Gastroesophageal sphincter (tissue), 4 donors: Measurements from ENCODE around the gene KIDINS220. TPM values are rescaled to one million over a fixed set of nuclear protein-coding genes. Genes with fewer than 3 reads are reported as not detected.

ENCODE experiments used
- ATAC-seq: fragments of 150-250 bp; one replicate; pipeline ENCODE4 v1.9.1; 2016; ENCODE audit warnings: mild to moderate bottlenecking, moderate library complexity
- H3K27ac ChIP-seq, 4 donors: fragments of 200-600 bp; sonication (generic) in 3 of 4; 1 replicate in 3 of 4; 2 replicates in 1 of 4; pipeline ENCODE4 v1.5.1; 2016 to 2019
- H3K27me3 ChIP-seq: fragments of 200-600 bp; sonication (generic); one replicate; pipeline ENCODE4 v1.5.1; 2019
- H3K36me3 ChIP-seq, 2 donors: fragments of 200-600 bp; sonication (generic); one replicate each; pipeline ENCODE4 v1.5.1; 2019; ENCODE audit warnings: control low read depth in 1 of 2
- H3K4me1 ChIP-seq, 3 donors: fragments of 200-600 bp; sonication (generic); 1 replicate in 2 of 3; 2 replicates in 1 of 3; pipeline ENCODE4 v1.5.1; 2016 to 2019; ENCODE audit warnings: control low read depth in 2 of 3
- H3K4me3 ChIP-seq, 2 donors: fragments of 200-600 bp; sonication (generic); one replicate each; pipeline ENCODE4 v1.5.1; 2019; ENCODE audit warnings: mild to moderate bottlenecking in 1 of 2, moderate library complexity in 1 of 2
- H3K9me3 ChIP-seq, 3 donors: fragments of 200-600 bp; sonication (generic); one replicate each; pipeline ENCODE4 v1.5.1; 2017 to 2019; ENCODE audit warnings: control low read depth in 2 of 3
- EP300 ChIP-seq: sonication (generic); formaldehyde crosslinking; IDR thresholded peaks from one replicate; pipeline ENCODE4 v1.6.1; 2017; ENCODE audit warnings: antibody characterized with exemption, mild to moderate bottlenecking
- POLR2A ChIP-seq, 2 donors: fragments of 450-650 bp; IDR thresholded peaks; one replicate each; pipeline ENCODE4 v1.6.1; 2017; ENCODE audit warnings: antibody characterized with exemption in 2 of 2, mild to moderate bottlenecking in 2 of 2, moderate library complexity in 1 of 2
- POLR2AphosphoS5 ChIP-seq: sonication (generic); formaldehyde crosslinking; IDR thresholded peaks from one replicate; pipeline ENCODE4 v1.6.1; 2017; ENCODE audit warnings: antibody characterized with exemption
- WGBS, 2 donors: methylation state at CpG; one replicate each; pipeline ENCODE4 v1.1.5; 2018; ENCODE audit warnings: low coverage in 1 of 2; 5-methylcytosine and 5-hydroxymethylcytosine counted together
- total RNA-seq, 4 donors: library from RNA; depleted of rRNA; stranded (reverse); fragments of >200 nt; gene quantifications; one replicate each; pipeline ENCODE4 v1.1.0, GENCODE V29; 2016
- TF ChIP-seq, protein P1 (sequence below), 4 experiments: fragments of 200-600 bp in 2 of 4; fragments of 450-650 bp in 2 of 4; sonication (generic) in 1 of 4; IDR thresholded peaks; one replicate each; pipeline ENCODE4 v1.5.1; 2017 to 2019; ENCODE audit warnings: antibody characterized with exemption in 4 of 4, mild to moderate bottlenecking in 2 of 4, moderate library complexity in 2 of 4

Gene KIDINS220
- total RNA-seq, 4 donors from 2014 or later = 73.3 to 122 (median 88.9) TPM

DNA sequence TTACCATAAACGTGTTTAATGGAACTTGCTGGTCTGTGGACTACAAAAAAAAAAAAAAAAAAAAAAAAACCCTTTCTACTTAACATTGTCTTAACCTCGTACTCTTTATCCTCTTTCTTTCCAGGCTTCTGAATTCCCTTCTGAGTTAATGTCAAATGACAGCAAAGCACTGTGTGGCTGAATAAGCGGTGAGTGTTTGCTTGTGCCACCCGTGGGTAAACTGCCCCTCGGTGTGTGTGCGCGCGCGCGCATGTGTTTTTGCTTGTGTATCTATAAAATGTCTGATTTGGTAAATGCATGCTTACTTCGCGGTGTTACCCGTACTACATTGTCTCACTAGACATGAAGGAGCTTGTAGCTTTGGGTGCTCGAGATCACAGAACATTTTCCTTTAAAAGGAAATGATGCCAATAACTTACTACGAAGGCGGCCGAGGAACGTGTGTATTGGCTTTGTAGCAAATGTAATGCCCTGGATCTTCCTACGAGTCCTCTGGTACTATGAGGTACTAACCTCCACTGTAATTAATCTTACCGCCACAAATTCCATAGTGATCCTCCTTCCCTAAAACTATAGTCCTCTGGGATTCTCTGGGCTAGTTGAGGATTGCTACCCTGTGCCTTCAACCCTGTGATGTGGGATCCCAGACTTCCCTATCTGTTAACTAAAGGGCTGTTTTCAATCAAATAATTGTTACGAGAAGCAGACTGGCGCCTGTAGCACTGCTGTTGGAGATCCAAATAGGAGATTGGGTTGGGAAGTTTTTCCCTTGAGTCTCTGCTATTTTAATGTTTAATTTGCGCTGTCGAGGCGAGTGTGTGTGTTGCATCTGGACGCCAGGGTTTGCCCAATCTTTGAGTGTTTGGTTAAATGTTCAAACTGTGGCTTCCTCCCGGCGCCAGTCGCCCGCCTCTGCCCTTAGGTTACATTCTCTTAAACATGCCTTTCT is 154.4 kb downstream of the KIDINS220 start:
- Histone ChIP-seq H3K36me3 (no peaks in the 10 kb centered on the region), H3K4me1 (peaks cover 0 to 53% (median 10%) of the 10 kb centered on the region in 3 donors), H3K9me3 (no peaks in the 10 kb centered on the region), H3K27ac (peak overlapping the region; percentile 81 to 99 (median 96)), H3K4me3 (peak overlapping the region; percentile 83 to 89), H3K27me3 (no peaks in the 10 kb centered on the region)
- TF ChIP-seq POLR2AphosphoS5 = peak; percentile 3
- TF ChIP-seq, protein P1, sequence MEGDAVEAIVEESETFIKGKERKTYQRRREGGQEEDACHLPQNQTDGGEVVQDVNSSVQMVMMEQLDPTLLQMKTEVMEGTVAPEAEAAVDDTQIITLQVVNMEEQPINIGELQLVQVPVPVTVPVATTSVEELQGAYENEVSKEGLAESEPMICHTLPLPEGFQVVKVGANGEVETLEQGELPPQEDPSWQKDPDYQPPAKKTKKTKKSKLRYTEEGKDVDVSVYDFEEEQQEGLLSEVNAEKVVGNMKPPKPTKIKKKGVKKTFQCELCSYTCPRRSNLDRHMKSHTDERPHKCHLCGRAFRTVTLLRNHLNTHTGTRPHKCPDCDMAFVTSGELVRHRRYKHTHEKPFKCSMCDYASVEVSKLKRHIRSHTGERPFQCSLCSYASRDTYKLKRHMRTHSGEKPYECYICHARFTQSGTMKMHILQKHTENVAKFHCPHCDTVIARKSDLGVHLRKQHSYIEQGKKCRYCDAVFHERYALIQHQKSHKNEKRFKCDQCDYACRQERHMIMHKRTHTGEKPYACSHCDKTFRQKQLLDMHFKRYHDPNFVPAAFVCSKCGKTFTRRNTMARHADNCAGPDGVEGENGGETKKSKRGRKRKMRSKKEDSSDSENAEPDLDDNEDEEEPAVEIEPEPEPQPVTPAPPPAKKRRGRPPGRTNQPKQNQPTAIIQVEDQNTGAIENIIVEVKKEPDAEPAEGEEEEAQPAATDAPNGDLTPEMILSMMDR (IDR thresholded peaks at IDR 0.05) = peak in 3 of 4 experiments; percentile 9 to 31 (median 25)
- peak in 1 of 2 donors; percentile 5 for TF ChIP-seq POLR2A (IDR thresholded peaks at IDR 0.05)
- no peak for TF ChIP-seq EP300
- ATAC-seq = no peak
- WGBS, 2 donors = 1 to 2% methylated on average over 23 to 26 of the region's 30 CpGs

DNA sequence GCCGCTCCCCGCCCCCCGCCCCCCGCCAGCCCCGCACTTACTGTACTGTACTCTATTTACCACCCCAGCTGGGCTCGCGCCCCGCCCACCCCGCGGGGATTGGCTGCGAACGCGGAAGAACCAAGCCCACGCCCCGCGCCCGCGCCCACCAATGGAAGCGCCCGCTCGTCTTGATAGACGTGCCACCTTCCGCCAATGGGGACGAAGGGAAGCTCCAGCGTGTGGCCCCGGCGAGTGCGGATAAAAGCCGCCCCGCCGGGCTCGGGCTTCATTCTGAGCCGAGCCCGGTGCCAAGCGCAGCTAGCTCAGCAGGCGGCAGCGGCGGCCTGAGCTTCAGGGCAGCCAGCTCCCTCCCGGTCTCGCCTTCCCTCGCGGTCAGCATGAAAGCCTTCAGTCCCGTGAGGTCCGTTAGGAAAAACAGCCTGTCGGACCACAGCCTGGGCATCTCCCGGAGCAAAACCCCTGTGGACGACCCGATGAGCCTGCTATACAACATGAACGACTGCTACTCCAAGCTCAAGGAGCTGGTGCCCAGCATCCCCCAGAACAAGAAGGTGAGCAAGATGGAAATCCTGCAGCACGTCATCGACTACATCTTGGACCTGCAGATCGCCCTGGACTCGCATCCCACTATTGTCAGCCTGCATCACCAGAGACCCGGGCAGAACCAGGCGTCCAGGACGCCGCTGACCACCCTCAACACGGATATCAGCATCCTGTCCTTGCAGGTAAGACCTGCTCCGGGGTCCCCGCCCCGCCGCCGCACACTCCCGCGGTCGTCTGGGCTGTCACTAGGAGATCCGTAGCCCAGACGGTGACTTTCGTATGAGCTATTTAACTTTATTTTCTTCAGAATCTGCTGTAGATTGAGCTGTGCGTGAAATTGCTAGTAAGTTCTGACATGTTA is 155.4 kb downstream of the KIDINS220 start, which contains the start of gene ID2:
Gene ID2, plus strand, starts transcription at position 271 of the 907 bp plus-strand sequence. Its CDS starts 110 bp downstream, at position 381.
- Histone ChIP-seq H3K9me3 (no peaks in the 10 kb centered on the region), H3K4me1 (peaks cover 0 to 62% (median 14%) of the 10 kb centered on the region in 3 donors), H3K4me3 (peak within 1 kb of the TSS; percentile 83 to 89), H3K27me3 (no peaks in the 10 kb centered on the region), H3K27ac (peak within 1 kb of the TSS; percentile 92 to 99 (median 97)), H3K36me3 (no peaks in the 10 kb centered on the region)
- TF ChIP-seq, protein P1 (IDR thresholded peaks at IDR 0.05) = peak in 1 of 4 experiments; percentile 18
- TF ChIP-seq POLR2A (IDR thresholded peaks at IDR 0.05) = peak; percentile 100
- no peak for TF ChIP-seq EP300
- peak; percentile 100 for TF ChIP-seq POLR2AphosphoS5
- 0 to 1% methylated on average over 18 to 25 of the region's 70 CpGs for WGBS, 2 donors
- peak; percentile 84 for ATAC-seq

DNA sequence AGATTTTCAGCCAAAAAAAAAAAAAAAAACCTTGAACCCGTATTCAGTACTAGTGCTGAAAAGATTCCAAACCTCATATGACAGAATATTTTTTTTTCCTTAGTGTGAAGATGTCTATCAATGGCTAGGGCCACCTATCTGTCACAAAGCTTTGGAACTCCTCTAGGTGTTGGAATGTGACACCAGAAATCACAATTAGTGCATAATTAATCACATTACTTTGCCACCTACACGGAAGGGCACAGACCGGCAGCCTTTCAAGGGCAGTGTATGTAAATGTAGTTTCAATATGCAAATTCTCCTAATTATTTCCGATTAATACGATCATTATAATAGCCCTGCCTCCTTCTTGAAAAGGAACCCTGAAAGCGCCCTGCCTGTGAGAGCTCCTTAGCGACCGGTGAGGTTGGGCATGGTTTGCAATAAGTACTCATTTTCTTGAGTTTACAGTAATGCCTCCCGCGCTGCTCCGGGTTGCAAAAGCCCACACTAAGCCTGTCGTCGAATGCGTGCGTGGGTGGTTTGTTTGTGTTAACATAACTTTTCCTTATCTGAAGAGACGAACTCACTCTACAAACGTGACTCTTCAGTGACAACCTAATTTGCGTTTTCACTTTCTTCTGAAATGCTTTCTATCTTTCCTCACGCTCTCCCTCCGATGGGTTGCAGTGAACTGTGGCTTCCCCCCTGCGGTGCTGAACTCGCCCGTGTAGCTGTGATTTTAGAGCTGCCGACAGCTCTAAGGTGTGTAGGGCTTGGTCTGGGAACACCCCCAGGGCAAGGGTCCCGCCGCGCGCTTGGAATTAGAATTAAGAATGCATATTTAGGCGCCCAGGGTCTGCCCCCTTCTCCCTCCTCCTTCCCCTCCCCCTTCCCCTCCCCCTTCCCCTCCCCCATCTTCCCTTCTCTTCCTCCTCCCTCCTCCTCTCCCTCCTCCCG is 156.3 kb downstream of the KIDINS220 start:
- TF ChIP-seq EP300 (no peak), POLR2AphosphoS5 (peak; percentile 74)
- TF ChIP-seq, protein P1 (IDR thresholded peaks at IDR 0.05) = no peak
- Histone ChIP-seq H3K9me3 (no peaks in the 10 kb centered on the region), H3K4me3 (peak overlapping the region; percentile 83 to 89), H3K27ac (peak overlapping the region; percentile 92 to 99 (median 97)), H3K36me3 (no peaks in the 10 kb centered on the region), H3K27me3 (no peaks in the 10 kb centered on the region), H3K4me1 (peaks cover 0 to 69% (median 17%) of the 10 kb centered on the region in 3 donors)
- 1 to 2% methylated on average over 27 to 29 of the region's 30 CpGs for WGBS, 2 donors
- ATAC-seq = no peak
